ENCODE measurements around the gene SPECC1L.
"Not testable (repeated sequence)": the region's sequence is repeated elsewhere in the genome, so short reads cannot be mapped to it uniquely, and the experiment has no call there.

SPECC1L gene

DNA sequence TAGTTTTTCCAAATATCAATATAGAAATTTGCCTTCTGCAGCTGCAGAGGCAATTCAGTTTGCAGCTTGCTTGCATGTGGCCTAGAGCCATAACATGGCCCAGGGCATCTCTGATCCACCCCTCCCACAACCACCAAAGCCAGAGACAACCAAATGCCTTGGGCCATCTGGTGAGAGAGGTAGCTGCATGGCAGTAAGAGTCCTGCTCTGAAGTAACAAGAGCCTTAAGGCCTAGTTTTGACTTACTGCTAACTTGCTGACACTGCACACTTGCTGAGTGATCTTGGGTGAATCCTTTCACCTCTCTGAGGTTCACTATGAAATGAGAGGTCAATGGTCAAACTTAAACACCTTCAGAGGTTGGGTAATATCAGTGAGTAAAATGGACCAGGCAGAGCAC lies 4.9 kb upstream of the SPECC1L start:
- Histone ChIP-seq H4K20me1 (ENCODE audit: insufficient read depth, low read length) (no peaks in the 10 kb centered on the region), H3K27ac (ENCODE audit: low read length) (no peak overlapping the region), H3K9me3 (ENCODE audit: insufficient read depth, low read length, severe bottlenecking) (no peaks in the 10 kb centered on the region), H3K9ac (ENCODE audit: low read depth, low read length) (no peak overlapping the region), H2AFZ (ENCODE audit: low read depth, low read length) (no peak overlapping the region), H3K4me1 (ENCODE audit: insufficient read depth, low read length) (peaks cover 6% of the 10 kb centered on the region; the same call in 1 of the 2 replicates), H3K27me3 (ENCODE audit: insufficient read depth, low read length, poor library complexity) (no peaks in the 10 kb centered on the region), H3K36me3 (ENCODE audit: insufficient read depth, low read length) (no peaks in the 10 kb centered on the region), H3K4me3 (ENCODE audit: low read depth in 1 of 2, low read length in 2 of 2) (no peak overlapping the region), H3K4me2 (ENCODE audit: insufficient read depth, low read length) (no peak overlapping the region), H3K79me2 (ENCODE audit: insufficient read depth, low read length) (peaks cover 1% of the 10 kb centered on the region; the same call in 1 of the 2 replicates)
- TF ChIP-seq CTCF (IDR thresholded peaks at IDR 0.05; ENCODE audit: borderline replicate concordance, extremely low read depth, low read length, poor library complexity, severe bottlenecking) = no peak
- no peak for TF ChIP-seq EZH2 (IDR thresholded peaks at IDR 0.05; ENCODE audit: borderline replicate concordance, low read depth, low read length, severe bottlenecking)
- DNase-seq (no peak), ATAC-seq (ENCODE audit: insufficient read depth, low read depth) (no peak)

DNA sequence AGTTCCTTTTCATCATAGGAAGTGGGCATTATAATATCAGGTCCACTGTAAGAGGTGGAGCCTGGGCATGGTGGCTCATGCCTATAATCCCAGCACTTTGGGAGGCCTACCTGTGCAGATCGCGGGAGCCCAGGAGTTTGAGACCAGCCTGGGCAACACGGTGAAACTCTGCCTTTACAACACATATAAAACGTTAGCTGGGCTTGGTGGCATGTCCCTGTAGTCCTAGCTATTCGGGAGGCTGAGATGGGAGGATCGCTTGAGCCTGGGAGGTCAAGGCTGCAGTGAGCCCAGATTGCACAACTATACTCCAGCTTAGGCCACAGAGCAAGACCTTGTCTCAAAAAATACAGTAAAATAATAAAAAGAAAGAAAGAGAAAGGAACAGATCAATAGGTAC lies 4.1 kb upstream of the SPECC1L start:
- not testable (repeated sequence) for H2AFZ ChIP-seq (ENCODE audit: low read depth, low read length); H3K27ac ChIP-seq (ENCODE audit: low read length); H4K20me1 ChIP-seq (ENCODE audit: insufficient read depth, low read length); H3K27me3 ChIP-seq (ENCODE audit: insufficient read depth, low read length, poor library complexity); DNase-seq; H3K4me3 ChIP-seq (ENCODE audit: low read depth in 1 of 2, low read length in 2 of 2); H3K4me1 ChIP-seq (ENCODE audit: insufficient read depth, low read length); H3K4me2 ChIP-seq (ENCODE audit: insufficient read depth, low read length); ATAC-seq (ENCODE audit: insufficient read depth, low read depth); H3K36me3 ChIP-seq (ENCODE audit: insufficient read depth, low read length); H3K9ac ChIP-seq (ENCODE audit: low read depth, low read length); H3K9me3 ChIP-seq (ENCODE audit: insufficient read depth, low read length, severe bottlenecking); H3K79me2 ChIP-seq (ENCODE audit: insufficient read depth, low read length)

- H4K20me1 ChIP-seq (ENCODE audit: insufficient read depth, low read length) = peaks cover 7% of the 10 kb centered on the region
- peaks cover 57% of the 10 kb centered on the region for H3K79me2 ChIP-seq (ENCODE audit: insufficient read depth, low read length)
- peak overlapping the region; percentile 97 for H2AFZ ChIP-seq (ENCODE audit: low read depth, low read length)
- peaks cover 34% of the 10 kb centered on the region for H3K4me1 ChIP-seq (ENCODE audit: insufficient read depth, low read length)
- peak overlapping the region; percentile 71 for H3K4me2 ChIP-seq (ENCODE audit: insufficient read depth, low read length)
- H3K9me3 ChIP-seq (ENCODE audit: insufficient read depth, low read length, severe bottlenecking) = no peaks in the 10 kb centered on the region
- H3K27ac ChIP-seq (ENCODE audit: low read length) = peak overlapping the region; percentile 97
- H3K4me3 ChIP-seq (ENCODE audit: low read depth in 1 of 2, low read length in 2 of 2) = peak overlapping the region; percentile 63 to 91
- H3K27me3 ChIP-seq (ENCODE audit: insufficient read depth, low read length, poor library complexity) = no peaks in the 10 kb centered on the region
- peaks cover 8% of the 10 kb centered on the region for H3K36me3 ChIP-seq (ENCODE audit: insufficient read depth, low read length)
- ATAC-seq (ENCODE audit: insufficient read depth, low read depth) (no peak), DNase-seq (no peak)
- peak overlapping the region; percentile 95 for H3K9ac ChIP-seq (ENCODE audit: low read depth, low read length)
- TF ChIP-seq EZH2 (IDR thresholded peaks at IDR 0.05; ENCODE audit: borderline replicate concordance, low read depth, low read length, severe bottlenecking) (no peak), CTCF (IDR thresholded peaks at IDR 0.05; ENCODE audit: borderline replicate concordance, extremely low read depth, low read length, poor library complexity, severe bottlenecking) (no peak)
These were observed 789 bp downstream of the SPECC1L start for GRCh38 chr22:24271386-24271854.

- H3K9me3 ChIP-seq (ENCODE audit: insufficient read depth, low read length, severe bottlenecking); H4K20me1 ChIP-seq (ENCODE audit: insufficient read depth, low read length); DNase-seq; H3K27ac ChIP-seq (ENCODE audit: low read length); H3K4me3 ChIP-seq (ENCODE audit: low read depth in 1 of 2, low read length in 2 of 2); H3K27me3 ChIP-seq (ENCODE audit: insufficient read depth, low read length, poor library complexity); H2AFZ ChIP-seq (ENCODE audit: low read depth, low read length); H3K9ac ChIP-seq (ENCODE audit: low read depth, low read length); ATAC-seq (ENCODE audit: insufficient read depth, low read depth): not testable (repeated sequence)
- Histone ChIP-seq H3K4me2 (ENCODE audit: insufficient read depth, low read length) (peak overlapping the region; percentile 41; the same call in 1 of the 2 replicates), H3K4me1 (ENCODE audit: insufficient read depth, low read length) (peaks cover 34% of the 10 kb centered on the region), H3K79me2 (ENCODE audit: insufficient read depth, low read length) (peaks cover 65% of the 10 kb centered on the region), H3K36me3 (ENCODE audit: insufficient read depth, low read length) (peaks cover 13% of the 10 kb centered on the region)
These were observed 2.4 kb downstream of the SPECC1L start for GRCh38 chr22:24273031-24273430.

DNA sequence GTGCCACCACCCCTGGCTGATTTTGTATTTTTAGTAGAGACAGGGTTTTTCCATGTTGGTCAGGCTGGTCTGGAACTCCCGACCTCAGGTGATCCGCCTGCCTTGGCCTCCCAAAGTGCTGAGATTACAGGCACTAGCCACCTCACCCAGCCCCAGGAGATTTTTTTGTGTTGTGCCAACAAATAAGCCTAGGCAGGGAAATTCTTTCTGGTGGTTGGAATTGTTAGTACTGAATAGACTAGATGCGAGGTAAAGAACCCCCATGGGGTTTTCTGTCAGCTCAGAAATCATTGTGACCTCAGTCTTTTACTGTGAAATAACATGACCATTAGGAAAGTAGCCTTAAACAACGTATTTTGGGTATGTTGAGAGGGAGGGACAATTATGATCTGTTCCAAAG lies 3.3 kb downstream of the SPECC1L start:
- not testable (repeated sequence) for H3K27me3 ChIP-seq (ENCODE audit: insufficient read depth, low read length, poor library complexity); H3K27ac ChIP-seq (ENCODE audit: low read length); DNase-seq; H3K9me3 ChIP-seq (ENCODE audit: insufficient read depth, low read length, severe bottlenecking); H2AFZ ChIP-seq (ENCODE audit: low read depth, low read length); H4K20me1 ChIP-seq (ENCODE audit: insufficient read depth, low read length); ATAC-seq (ENCODE audit: insufficient read depth, low read depth); H3K9ac ChIP-seq (ENCODE audit: low read depth, low read length); H3K4me3 ChIP-seq (ENCODE audit: low read depth in 1 of 2, low read length in 2 of 2)
- H3K79me2 ChIP-seq (ENCODE audit: insufficient read depth, low read length) = peaks cover 71% of the 10 kb centered on the region
- H3K4me1 ChIP-seq (ENCODE audit: insufficient read depth, low read length) = peaks cover 34% of the 10 kb centered on the region
- peak overlapping the region; percentile 41 for H3K4me2 ChIP-seq (ENCODE audit: insufficient read depth, low read length)
- H3K36me3 ChIP-seq (ENCODE audit: insufficient read depth, low read length) = peaks cover 13% of the 10 kb centered on the region
